Stimulated activated CD8-positive, alpha-beta memory T cell treated with anti-CD3 and anti-CD28 coated beads, Interleukin-2, amount 100 ng/mL, for 1 hour (primary cell): Measurements from ENCODE around the gene MAPKAPK3.

Source experiments
- DNase-seq, 2 donors: peaks; one replicate each; pipeline ENCODE4 v3.0.0-alpha.2; 2020; ENCODE audit warnings: low read depth in 2 of 2

Gene MAPKAPK3

GRCh38 chr3:50627407-50628051 lies 10.6 kb downstream of the MAPKAPK3 start:
- DNase-seq = no peak

GRCh38 chr3:50628601-50629000 lies 11.7 kb downstream of the MAPKAPK3 start:
- DNase-seq = no peak

- DNase-seq = no peak
Measured at GRCh38 chr3:50630394-50630793, 13.4 kb downstream of the MAPKAPK3 start.

- no peak for DNase-seq
Measured at GRCh38 chr3:50630877-50631276, 13.9 kb downstream of the MAPKAPK3 start.

GRCh38 chr3:50632450-50632849 lies 15.5 kb downstream of the MAPKAPK3 start:
- no peak for DNase-seq

GRCh38 chr3:50633230-50633790 lies 16.4 kb downstream of the MAPKAPK3 start:
- DNase-seq = no peak

GRCh38 chr3:50635066-50635465 lies 18.1 kb downstream of the MAPKAPK3 start:
- DNase-seq = no peak

GRCh38 chr3:50637011-50637410 lies 20.1 kb downstream of the MAPKAPK3 start:
- no peak for DNase-seq

- no peak for DNase-seq
Measured at GRCh38 chr3:50637945-50638344, 21.0 kb downstream of the MAPKAPK3 start.

- no peak for DNase-seq
Measured at GRCh38 chr3:50639055-50639494, 22.1 kb downstream of the MAPKAPK3 start.

- no peak for DNase-seq
Measured at GRCh38 chr3:50642382-50642781, 25.4 kb downstream of the MAPKAPK3 start.

GRCh38 chr3:50644561-50644960 lies 27.6 kb downstream of the MAPKAPK3 start:
- no peak for DNase-seq

- no peak for DNase-seq
Measured at GRCh38 chr3:50645378-50645777, 28.4 kb downstream of the MAPKAPK3 start.

- no peak for DNase-seq
Measured at GRCh38 chr3:50648313-50648712, 31.4 kb downstream of the MAPKAPK3 start.

GRCh38 chr3:50648944-50649343 lies 32.0 kb downstream of the MAPKAPK3 start:
- no peak for DNase-seq

GRCh38 chr3:50649451-50649931 lies 32.5 kb downstream of the MAPKAPK3 start:
- DNase-seq = no peak

- DNase-seq = no peak
Measured at GRCh38 chr3:50650018-50650417, 33.1 kb downstream of the MAPKAPK3 start.

- DNase-seq = no peak
Measured at GRCh38 chr3:50651445-50651844, 34.5 kb downstream of the MAPKAPK3 start.

- DNase-seq = no peak
Measured at GRCh38 chr3:50651920-50652529, 35.1 kb downstream of the MAPKAPK3 start.

GRCh38 chr3:50652709-50653108 lies 35.8 kb downstream of the MAPKAPK3 start:
- DNase-seq = peak in 1 of 2 donors; percentile 19

- DNase-seq = no peak
Measured at GRCh38 chr3:50653937-50654595, 37.1 kb downstream of the MAPKAPK3 start.

GRCh38 chr3:50655009-50655830 lies 38.3 kb downstream of the MAPKAPK3 start:
- no peak for DNase-seq
